Lung (tissue), 12 donors: ENCODE results near the gene ACO2. TPM values are rescaled to one million over a fixed set of nuclear protein-coding genes. Genes with fewer than 3 reads are reported as not detected.

Experiments used
- ATAC-seq: fragments of 200-7000 bp; cut with Tn5 transposase; one replicate; pipeline ENCODE4 v1.9.1; 2020; ENCODE audit warnings: moderate number of reproducible peaks; ENCODE audit not compliant: insufficient read depth, low FRiP score
- DNase-seq, 3 donors: peaks; one replicate each; pipeline ENCODE4 v3.0.0-alpha.2; 2013 to 2017
- H3K27ac ChIP-seq, 2 donors: one replicate each; pipeline ENCODE4 v1.5.1; 2013; ENCODE audit warnings: mild to moderate bottlenecking in 2 of 2, moderate library complexity in 2 of 2, control low read depth in 1 of 2, inconsistent platforms in 1 of 2, low read depth in 1 of 2, low read length in 1 of 2
- H3K27me3 ChIP-seq, 3 donors: one replicate each; pipeline ENCODE4 v1.5.1; 2013; ENCODE audit warnings: low read length in 2 of 3; ENCODE audit not compliant: control insufficient read depth in 3 of 3, insufficient read depth in 3 of 3
- H3K36me3 ChIP-seq, 4 donors: one replicate each; pipeline ENCODE4 v1.5.1; 2013; ENCODE audit warnings: low read length in 4 of 4, mild to moderate bottlenecking in 1 of 4, moderate library complexity in 1 of 4; ENCODE audit not compliant: control insufficient read depth in 4 of 4, insufficient read depth in 4 of 4
- H3K4me1 ChIP-seq, 5 donors: one replicate each; pipeline ENCODE4 v1.5.1; 2013; ENCODE audit warnings: low read length in 5 of 5, mild to moderate bottlenecking in 2 of 5, moderate library complexity in 1 of 5; ENCODE audit not compliant: control insufficient read depth in 5 of 5, insufficient read depth in 5 of 5
- H3K4me3 ChIP-seq: one replicate; pipeline ENCODE4 v1.5.1; 2013; ENCODE audit warnings: mild to moderate bottlenecking, control low read depth, moderate library complexity
- H3K9ac ChIP-seq, 2 donors: one replicate each; pipeline ENCODE4 v1.5.1; 2013; ENCODE audit warnings: low read length in 2 of 2, control low read depth in 1 of 2; ENCODE audit not compliant: insufficient read depth in 1 of 2
- H3K9me3 ChIP-seq, 4 donors: one replicate each; pipeline ENCODE4 v1.5.1; 2013; ENCODE audit warnings: low read length in 3 of 4, mild to moderate bottlenecking in 1 of 4, moderate library complexity in 1 of 4; ENCODE audit not compliant: control insufficient read depth in 4 of 4, insufficient read depth in 3 of 4
- WGBS, 2 donors: extraction: QIAGEN DNeasy Blood & Tissue Kit; methylation state at CpG; one replicate each; pipeline ENCODE4 v1.1.7; 2013; 5-methylcytosine and 5-hydroxymethylcytosine counted together
- polyA plus RNA-seq, 2 donors: library from polyadenylated mRNA; stranded (reverse); fragments of 200-250 nt; gene quantifications; one replicate each; pipeline ENCODE4 v1.2.1, GENCODE V29; 2013
- total RNA-seq, 2 donors: library from RNA; depleted of rRNA in 1 of 2; stranded (reverse); fragments of >200 nt in 1 of 2; gene quantifications; one replicate each; pipeline ENCODE4 v1.2.1, GENCODE V29; 2014 to 2021
- TF ChIP-seq, protein P1 (sequence below): IDR thresholded peaks from 2 replicates; pipeline ENCODE4 v1.5.1; 2012; ENCODE audit warnings: mild to moderate bottlenecking; ENCODE audit errors: control extremely low read depth, extremely low read depth
- donor health status: control.
- donor health status: control.
- donor health status: Bipolar disorder and iron deficiency.
- donor health status: healthy.
- donor health status: DM: yes; HTN: yes; CAD: no.

The ACO2 gene
- total and polyA plus RNA-seq, 4 donors = 34.1 to 101 (median 62.5) TPM

DNA sequence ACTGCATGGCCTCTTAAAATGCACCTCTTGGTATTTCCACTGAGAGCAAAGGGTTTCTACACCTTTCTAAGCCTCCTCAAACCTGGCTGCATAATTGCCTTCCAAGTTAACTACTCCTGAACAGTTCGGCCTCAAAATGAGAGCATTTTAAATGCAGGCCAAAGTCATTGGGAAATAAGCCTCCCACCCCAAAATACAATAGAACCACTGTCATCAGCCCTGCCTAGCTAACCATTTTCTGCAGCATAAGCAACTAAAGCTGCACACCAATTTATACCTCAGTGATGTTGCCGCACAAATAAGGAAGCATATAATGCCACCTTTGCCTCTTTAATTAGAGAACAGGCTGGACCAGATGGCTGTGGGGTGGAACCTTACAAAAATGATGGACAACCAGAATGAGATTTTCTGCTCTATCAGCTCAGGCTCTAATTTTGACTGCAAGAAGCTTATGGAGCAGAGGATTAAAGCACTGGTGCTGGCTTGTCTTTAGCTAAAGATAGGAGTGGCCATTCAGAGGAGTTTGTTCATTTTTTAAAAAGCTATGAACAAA lies 26.6 kb upstream of the ACO2 start:
- Histone ChIP-seq H3K27ac (peak overlapping the region in 1 of 2 donors; percentile 16), H3K9ac (no peak overlapping the region), H3K9me3 (no peaks in the 10 kb centered on the region), H3K4me1 (peaks cover 0 to 6% (median 2%) of the 10 kb centered on the region in 5 donors), H3K36me3 (peaks cover 6 to 29% (median 15%) of the 10 kb centered on the region in 4 donors), H3K27me3 (no peaks in the 10 kb centered on the region), H3K4me3 (no peak overlapping the region)
- TF ChIP-seq, protein P1, sequence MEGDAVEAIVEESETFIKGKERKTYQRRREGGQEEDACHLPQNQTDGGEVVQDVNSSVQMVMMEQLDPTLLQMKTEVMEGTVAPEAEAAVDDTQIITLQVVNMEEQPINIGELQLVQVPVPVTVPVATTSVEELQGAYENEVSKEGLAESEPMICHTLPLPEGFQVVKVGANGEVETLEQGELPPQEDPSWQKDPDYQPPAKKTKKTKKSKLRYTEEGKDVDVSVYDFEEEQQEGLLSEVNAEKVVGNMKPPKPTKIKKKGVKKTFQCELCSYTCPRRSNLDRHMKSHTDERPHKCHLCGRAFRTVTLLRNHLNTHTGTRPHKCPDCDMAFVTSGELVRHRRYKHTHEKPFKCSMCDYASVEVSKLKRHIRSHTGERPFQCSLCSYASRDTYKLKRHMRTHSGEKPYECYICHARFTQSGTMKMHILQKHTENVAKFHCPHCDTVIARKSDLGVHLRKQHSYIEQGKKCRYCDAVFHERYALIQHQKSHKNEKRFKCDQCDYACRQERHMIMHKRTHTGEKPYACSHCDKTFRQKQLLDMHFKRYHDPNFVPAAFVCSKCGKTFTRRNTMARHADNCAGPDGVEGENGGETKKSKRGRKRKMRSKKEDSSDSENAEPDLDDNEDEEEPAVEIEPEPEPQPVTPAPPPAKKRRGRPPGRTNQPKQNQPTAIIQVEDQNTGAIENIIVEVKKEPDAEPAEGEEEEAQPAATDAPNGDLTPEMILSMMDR = no peak
- WGBS, 2 donors = 79 to 88% methylated on average over 2 of the region's 2 CpGs
- ATAC-seq = no peak
- no peak for DNase-seq

GRCh38 chr22:41444360-41445128 lies 24.4 kb upstream of the ACO2 start:
- DNase-seq (peak; percentile 98 to 99 (median 99)), ATAC-seq (peak; percentile 55)
- H3K27ac ChIP-seq = peak overlapping the region; percentile 98 to 100
- peaks cover 3 to 21% (median 6%) of the 10 kb centered on the region in 4 donors for H3K36me3 ChIP-seq
- peaks cover 0 to 11% (median 6%) of the 10 kb centered on the region in 5 donors for H3K4me1 ChIP-seq
- WGBS, 2 donors = 0 to 1% methylated on average over 35 of the region's 35 CpGs
- TF ChIP-seq, protein P1 = no peak
- H3K4me3 ChIP-seq = peak overlapping the region; percentile 91
- peak overlapping the region in 1 of 2 donors; percentile 97 for H3K9ac ChIP-seq
- H3K27me3 ChIP-seq = no peaks in the 10 kb centered on the region
- no peaks in the 10 kb centered on the region for H3K9me3 ChIP-seq

DNA sequence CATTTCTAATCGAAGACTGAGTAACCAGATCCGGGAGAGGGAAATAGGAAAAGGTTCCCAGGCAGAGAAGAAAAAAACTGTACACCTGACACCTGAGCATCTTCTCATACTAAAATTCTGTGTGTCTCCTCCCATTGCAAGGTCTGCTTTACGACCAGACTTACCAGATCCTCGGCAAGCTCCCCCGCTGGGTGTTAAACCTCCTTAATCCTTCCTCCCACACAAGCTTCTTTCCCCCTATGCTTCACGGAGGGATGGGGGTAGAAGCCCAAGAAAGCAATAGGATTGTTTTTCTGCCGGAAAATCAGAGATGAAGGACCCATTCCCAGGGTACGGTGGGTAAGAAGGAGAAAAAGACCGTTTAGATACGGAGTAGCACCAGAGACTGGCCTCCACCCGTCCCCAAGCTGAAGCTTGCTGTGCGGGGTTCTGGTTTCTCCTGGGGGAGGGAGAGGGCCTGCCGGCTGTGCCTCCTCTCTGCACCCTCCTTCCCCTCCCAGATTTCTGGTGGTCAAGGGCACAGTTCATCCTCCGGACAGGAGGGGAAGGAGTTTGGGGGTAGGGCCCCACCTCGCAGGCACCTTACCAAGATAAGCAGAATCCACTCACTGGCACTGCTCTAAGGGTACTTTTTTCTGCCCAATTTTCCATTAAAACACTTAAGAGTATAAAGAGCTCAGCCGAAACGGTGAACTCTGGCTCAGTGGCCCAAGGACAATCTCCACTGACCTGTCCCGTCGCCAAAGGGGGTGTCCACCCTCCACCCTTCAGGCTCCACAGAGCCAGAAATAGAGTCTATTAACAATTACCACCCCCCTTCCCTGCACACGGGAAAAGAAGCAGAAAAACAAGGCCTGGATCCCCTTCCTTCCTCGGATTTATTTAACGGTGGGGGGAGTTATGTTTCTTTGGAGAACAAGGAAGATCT lies 23.5 kb upstream of the ACO2 start:
- peak overlapping the region; percentile 91 to 97 for H3K9ac ChIP-seq
- H3K36me3 ChIP-seq = peaks cover 0 to 21% (median 5%) of the 10 kb centered on the region in 4 donors
- ATAC-seq (no peak), DNase-seq (peak in 2 of 3 donors; percentile 19 to 42)
- H3K27me3 ChIP-seq = no peaks in the 10 kb centered on the region
- 0 to 1% methylated on average over 22 of the region's 22 CpGs for WGBS, 2 donors
- H3K9me3 ChIP-seq = no peaks in the 10 kb centered on the region
- H3K4me3 ChIP-seq = peak overlapping the region; percentile 91
- TF ChIP-seq, protein P1 = no peak
- peaks cover 0 to 11% (median 5%) of the 10 kb centered on the region in 5 donors for H3K4me1 ChIP-seq
- H3K27ac ChIP-seq = peak overlapping the region; percentile 98 to 100
